Smooth muscle cell (in vitro differentiated cells): Measurements from ENCODE around the gene SNX18. TPM values are rescaled to one million over a fixed set of nuclear protein-coding genes. Genes with fewer than 3 reads are reported as not detected.

ENCODE experiments used
- DNase-seq: peaks from one replicate; lab custom pipeline; 2025; ENCODE audit not compliant: unreplicated experiment; lab: John Stamatoyannopoulos, UW
- H2AFZ ChIP-seq: fragments of 200-600 bp; sonication (generic); 2 replicates; pipeline ENCODE4 v1.6.0; 2016; ENCODE audit warnings: antibody characterized with exemption, low read depth, mild to moderate bottlenecking
- H3F3A ChIP-seq: fragments of 200-600 bp; sonication (generic); 2 replicates; pipeline ENCODE4 v1.6.0; 2017; ENCODE audit warnings: antibody characterized with exemption, low read depth
- H3K27ac ChIP-seq: fragments of 200-600 bp; sonication (generic); 2 replicates; pipeline ENCODE4 v1.5.1; 2016; ENCODE audit warnings: low read depth, mild to moderate bottlenecking
- H3K27me3 ChIP-seq: fragments of 200-600 bp; sonication (generic); 2 replicates; pipeline ENCODE4 v1.6.1; 2016; ENCODE audit warnings: low read depth, mild to moderate bottlenecking
- H3K36me3 ChIP-seq: fragments of 200-600 bp; sonication (generic); 2 replicates; pipeline ENCODE4 v1.5.1; 2016; ENCODE audit warnings: low read depth
- H3K4me1 ChIP-seq: fragments of 200-600 bp; sonication (generic); 2 replicates; pipeline ENCODE4 v1.5.1; 2016; ENCODE audit warnings: low read depth
- H3K4me2 ChIP-seq: fragments of 200-600 bp; sonication (generic); 2 replicates; pipeline ENCODE4 v1.6.0; 2016; ENCODE audit warnings: mild to moderate bottlenecking
- H3K4me3 ChIP-seq: fragments of 200-600 bp; sonication (generic); 2 replicates; pipeline ENCODE4 v1.5.1; 2016; ENCODE audit warnings: mild to moderate bottlenecking
- H3K79me2 ChIP-seq: fragments of 200-600 bp; sonication (generic); 2 replicates; pipeline ENCODE4 v1.6.0; 2016; ENCODE audit warnings: low read depth, mild to moderate bottlenecking
- H3K9ac ChIP-seq: fragments of 200-600 bp; sonication (generic); 2 replicates; pipeline ENCODE4 v1.6.0; 2016; ENCODE audit warnings: low read depth
- H3K9me3 ChIP-seq: fragments of 200-600 bp; sonication (generic); replicated peaks from 2 replicates; pipeline ENCODE4 v1.5.1; 2016; ENCODE audit warnings: low read depth
- H4K20me1 ChIP-seq: fragments of 200-600 bp; sonication (generic); 2 replicates; pipeline ENCODE4 v1.6.0; 2016; ENCODE audit warnings: low read depth
- WGBS: methylation state at CpG from one replicate; pipeline ENCODE4 v1.1.7; 2016; ENCODE audit warnings: low lambda C conversion rate; 5-methylcytosine and 5-hydroxymethylcytosine counted together
- polyA plus RNA-seq: library from polyadenylated mRNA; unstranded; fragments of >200 nt; fragmentation: Nextera tagmentation; extraction: Ambion mirVana; gene quantifications from 2 replicates; pipeline ENCODE4 v1.2.1, GENCODE V29; 2016
- total RNA-seq: library from RNA; depleted of rRNA; stranded (reverse); fragments of >200 nt; gene quantifications from 2 replicates; pipeline ENCODE4 v1.2.3, GENCODE V29; 2014
- TF ChIP-seq, protein P1 (sequence below): fragments of 200-600 bp; sonication (generic); IDR thresholded peaks from 2 replicates; pipeline ENCODE4 v1.5.1; 2017; ENCODE audit warnings: borderline replicate concordance, mild to moderate bottlenecking, antibody characterized with exemption; ENCODE audit not compliant: insufficient read depth, poor library complexity, severe bottlenecking

SNX18 gene
- total and polyA plus RNA-seq, 2 experiments from 2014 or later = 3.5 to 16.7 TPM

DNA sequence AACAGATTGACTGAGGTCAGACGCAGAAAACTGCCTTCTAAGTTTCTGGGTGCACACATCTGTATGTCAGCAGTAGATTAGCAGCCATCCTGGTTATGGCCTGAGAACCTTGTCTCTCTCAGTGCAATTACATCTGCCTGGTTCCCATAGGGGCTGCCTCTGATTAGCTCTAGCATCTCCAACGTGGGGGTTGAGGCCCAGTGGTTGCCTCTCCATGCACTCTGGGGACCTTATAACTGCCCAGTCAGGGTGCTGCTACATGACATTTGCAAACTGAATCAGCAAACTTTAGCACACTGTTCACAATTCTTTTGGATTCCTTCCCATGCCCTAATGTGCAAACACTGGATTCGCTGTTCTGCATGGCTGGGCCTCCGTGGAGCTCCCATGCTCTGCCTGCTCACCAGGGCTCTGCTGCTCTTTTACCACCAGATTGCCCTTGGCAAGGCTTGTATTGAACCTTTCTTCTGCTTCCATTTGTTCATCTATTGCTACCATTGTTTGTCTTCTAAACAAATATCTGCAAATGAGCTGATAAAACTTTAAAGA lies 36.2 kb downstream of the SNX18 start:
- Histone ChIP-seq H3K4me3 (no peak overlapping the region), H3F3A (no peaks in the 10 kb centered on the region), H2AFZ (no peak overlapping the region), H3K4me1 (no peaks in the 10 kb centered on the region), H3K9ac (no peak overlapping the region), H3K79me2 (no peaks in the 10 kb centered on the region), H3K36me3 (no peaks in the 10 kb centered on the region), H3K27ac (no peak overlapping the region), H4K20me1 (no peaks in the 10 kb centered on the region), H3K27me3 (no peaks in the 10 kb centered on the region), H3K4me2 (no peak overlapping the region), H3K9me3 (no peaks in the 10 kb centered on the region)
- 90% methylated on average over 4 of the region's 4 CpGs for WGBS
- TF ChIP-seq, protein P1, sequence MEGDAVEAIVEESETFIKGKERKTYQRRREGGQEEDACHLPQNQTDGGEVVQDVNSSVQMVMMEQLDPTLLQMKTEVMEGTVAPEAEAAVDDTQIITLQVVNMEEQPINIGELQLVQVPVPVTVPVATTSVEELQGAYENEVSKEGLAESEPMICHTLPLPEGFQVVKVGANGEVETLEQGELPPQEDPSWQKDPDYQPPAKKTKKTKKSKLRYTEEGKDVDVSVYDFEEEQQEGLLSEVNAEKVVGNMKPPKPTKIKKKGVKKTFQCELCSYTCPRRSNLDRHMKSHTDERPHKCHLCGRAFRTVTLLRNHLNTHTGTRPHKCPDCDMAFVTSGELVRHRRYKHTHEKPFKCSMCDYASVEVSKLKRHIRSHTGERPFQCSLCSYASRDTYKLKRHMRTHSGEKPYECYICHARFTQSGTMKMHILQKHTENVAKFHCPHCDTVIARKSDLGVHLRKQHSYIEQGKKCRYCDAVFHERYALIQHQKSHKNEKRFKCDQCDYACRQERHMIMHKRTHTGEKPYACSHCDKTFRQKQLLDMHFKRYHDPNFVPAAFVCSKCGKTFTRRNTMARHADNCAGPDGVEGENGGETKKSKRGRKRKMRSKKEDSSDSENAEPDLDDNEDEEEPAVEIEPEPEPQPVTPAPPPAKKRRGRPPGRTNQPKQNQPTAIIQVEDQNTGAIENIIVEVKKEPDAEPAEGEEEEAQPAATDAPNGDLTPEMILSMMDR = no peak
- DNase-seq = no peak

DNA sequence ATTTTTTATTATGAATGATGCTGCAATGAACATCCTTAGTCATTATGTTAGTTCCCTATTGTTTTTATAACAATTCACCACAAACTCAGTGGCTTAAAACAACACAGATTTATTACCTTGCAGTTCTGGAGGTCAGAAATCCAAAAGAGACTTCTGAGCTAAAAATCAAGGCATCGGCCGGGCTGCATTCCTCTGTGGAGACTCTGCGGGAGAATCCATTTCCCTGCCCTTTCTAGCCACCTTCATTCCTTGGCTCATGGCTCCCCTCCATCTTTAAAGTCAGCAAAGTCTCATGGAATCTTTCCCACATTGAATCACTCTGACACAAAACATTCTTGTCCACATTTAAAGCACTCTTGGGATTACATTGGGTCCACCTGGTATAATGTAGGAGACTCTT lies 38.6 kb downstream of the SNX18 start:
- Histone ChIP-seq H3K9me3 (no peaks in the 10 kb centered on the region), H3K9ac (no peak overlapping the region), H3K4me1 (no peaks in the 10 kb centered on the region), H3K27me3 (no peaks in the 10 kb centered on the region), H2AFZ (no peak overlapping the region), H3K27ac (no peak overlapping the region), H3K4me3 (no peak overlapping the region), H3F3A (no peaks in the 10 kb centered on the region), H4K20me1 (no peaks in the 10 kb centered on the region), H3K79me2 (no peaks in the 10 kb centered on the region), H3K4me2 (no peak overlapping the region), H3K36me3 (no peaks in the 10 kb centered on the region)
- no peak for DNase-seq
- WGBS = 75% methylated on average over 3 of the region's 3 CpGs
- TF ChIP-seq, protein P1 = no peak

DNA sequence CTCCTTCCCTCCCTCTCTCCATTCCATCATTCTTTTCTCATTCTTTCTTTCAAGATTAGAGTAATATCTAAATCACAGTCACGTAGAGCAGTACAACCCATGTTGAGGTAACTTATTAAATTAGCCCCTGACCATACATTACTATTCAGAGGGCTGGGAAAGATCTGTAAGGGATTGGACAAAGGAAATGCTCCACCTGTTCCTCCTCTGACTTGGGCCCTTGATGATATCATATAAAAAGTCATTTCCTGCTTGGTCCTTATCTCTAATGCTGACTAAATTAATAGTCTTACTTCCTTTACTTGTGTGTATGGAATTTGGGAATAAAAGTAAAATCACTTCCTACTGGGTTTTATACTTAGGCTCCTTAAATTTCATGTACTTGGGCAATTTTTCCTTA lies 40.8 kb downstream of the SNX18 start:
- Histone ChIP-seq H3F3A (no peaks in the 10 kb centered on the region), H3K36me3 (no peaks in the 10 kb centered on the region), H3K4me2 (no peak overlapping the region), H3K79me2 (no peaks in the 10 kb centered on the region), H2AFZ (no peak overlapping the region), H3K4me3 (no peak overlapping the region), H3K4me1 (no peaks in the 10 kb centered on the region), H3K27ac (no peak overlapping the region), H3K9ac (no peak overlapping the region), H3K27me3 (no peaks in the 10 kb centered on the region), H3K9me3 (no peaks in the 10 kb centered on the region), H4K20me1 (no peaks in the 10 kb centered on the region)
- no peak for DNase-seq
- WGBS = 89% methylated on average over 1 of the region's 1 CpG
- TF ChIP-seq, protein P1 = no peak

DNA sequence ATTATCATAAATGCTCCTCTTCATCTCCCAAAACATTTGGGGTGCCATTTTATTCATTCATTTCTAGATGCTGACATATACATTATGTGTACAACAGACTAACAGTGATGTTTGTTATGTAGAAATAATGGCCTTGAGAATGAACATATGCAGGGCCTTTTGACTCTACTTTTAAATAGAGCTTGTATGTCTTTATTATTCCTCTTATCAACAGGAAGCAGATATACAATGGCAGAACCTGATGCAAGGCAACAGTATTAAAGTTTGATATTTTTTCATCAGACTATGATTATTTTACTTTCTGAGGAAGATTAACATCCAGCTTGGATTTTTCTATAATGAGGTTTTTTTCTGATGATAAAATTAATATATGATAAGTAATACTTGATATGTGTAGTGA lies 44.1 kb downstream of the SNX18 start:
- H3F3A ChIP-seq = no peaks in the 10 kb centered on the region
- no peak overlapping the region for H3K27ac ChIP-seq
- H3K36me3 ChIP-seq = no peaks in the 10 kb centered on the region
- H3K4me2 ChIP-seq = no peak overlapping the region
- H3K27me3 ChIP-seq = no peaks in the 10 kb centered on the region
- H3K9ac ChIP-seq = no peak overlapping the region
- H3K9me3 ChIP-seq = no peaks in the 10 kb centered on the region
- TF ChIP-seq, protein P1 = no peak
- H3K4me1 ChIP-seq = no peaks in the 10 kb centered on the region
- no peaks in the 10 kb centered on the region for H4K20me1 ChIP-seq
- no peak for DNase-seq
- no peak overlapping the region for H2AFZ ChIP-seq
- no peaks in the 10 kb centered on the region for H3K79me2 ChIP-seq
- H3K4me3 ChIP-seq = no peak overlapping the region
